D341Med (cell line): ENCODE results near the gene OLFM2.
"Not testable (repeated sequence)": the region's sequence is repeated elsewhere in the genome, so short reads cannot be mapped to it uniquely, and the experiment has no call there.

Source experiments
- DNase-seq: peaks from one replicate; pipeline ENCODE4 v3.0.0; 2012; ENCODE audit warnings: low spot score

Gene OLFM2

GRCh38 chr19:9861503-9861902 is 74.8 kb downstream of the OLFM2 start:
- DNase-seq = no peak

- DNase-seq = no peak
Observed at GRCh38 chr19:9860407-9860806, 75.9 kb downstream of the OLFM2 start.

- DNase-seq = no peak
Observed at GRCh38 chr19:9858766-9859165, 77.5 kb downstream of the OLFM2 start.

- DNase-seq = no peak
Observed at GRCh38 chr19:9857920-9858746, 78.2 kb downstream of the OLFM2 start.

GRCh38 chr19:9857076-9857721 is 79.1 kb downstream of the OLFM2 start:
- no peak for DNase-seq

GRCh38 chr19:9856609-9857008 is 79.7 kb downstream of the OLFM2 start:
- DNase-seq = no peak

GRCh38 chr19:9854282-9854846 is 82.0 kb downstream of the OLFM2 start:
- no peak for DNase-seq

- DNase-seq = peak; percentile 85
Observed at GRCh38 chr19:9850235-9850959, 85.9 kb downstream of the OLFM2 start.

GRCh38 chr19:9849791-9850190 is 86.5 kb downstream of the OLFM2 start:
- DNase-seq = peak; percentile 66

GRCh38 chr19:9848762-9849161 is 87.6 kb downstream of the OLFM2 start:
- peak; percentile 86 for DNase-seq

- peak; percentile 82 for DNase-seq
Observed at GRCh38 chr19:9848060-9848459, 88.3 kb downstream of the OLFM2 start.

- DNase-seq = peak; percentile 76
Observed at GRCh38 chr19:9847087-9847671, 89.1 kb downstream of the OLFM2 start.

- not testable (repeated sequence) for DNase-seq
Observed at GRCh38 chr19:9843626-9844273, 92.6 kb downstream of the OLFM2 start.

GRCh38 chr19:9842834-9843625 is 93.3 kb downstream of the OLFM2 start:
- no peak for DNase-seq

- DNase-seq = no peak
Observed at GRCh38 chr19:9839415-9839814, 96.9 kb downstream of the OLFM2 start.

- DNase-seq = no peak
Observed at GRCh38 chr19:9838324-9838723, 98.0 kb downstream of the OLFM2 start.

GRCh38 chr19:9836021-9836420 is 100.3 kb downstream of the OLFM2 start:
- no peak for DNase-seq

GRCh38 chr19:9835507-9835949 is 100.8 kb downstream of the OLFM2 start:
- DNase-seq = no peak

- DNase-seq = peak; percentile 98
Observed at GRCh38 chr19:9834726-9835506, 101.4 kb downstream of the OLFM2 start, which contains the start of gene PIN1. Gene PIN1, plus strand, starts transcription at chr19:9835318. Its CDS starts 27 bp downstream, at chr19:9835345.

GRCh38 chr19:9834307-9834725 is 102.0 kb downstream of the OLFM2 start:
- peak; percentile 17 for DNase-seq
